SK-N-SH (cell line): ENCODE data around the gene PCBP3.

Experiments
- CTCF ChIP-seq: fragments of 200-600 bp; sonication (generic); IDR thresholded peaks from 2 replicates; pipeline ENCODE4 v1.6.1; 2017; ENCODE audit warnings: antibody characterized with exemption, mild to moderate bottlenecking, moderate library complexity
- GABPA ChIP-seq: IDR thresholded peaks from 2 replicates; pipeline ENCODE4 v1.4.0; 2012; ENCODE audit warnings: low read depth, mild to moderate bottlenecking

DNA sequence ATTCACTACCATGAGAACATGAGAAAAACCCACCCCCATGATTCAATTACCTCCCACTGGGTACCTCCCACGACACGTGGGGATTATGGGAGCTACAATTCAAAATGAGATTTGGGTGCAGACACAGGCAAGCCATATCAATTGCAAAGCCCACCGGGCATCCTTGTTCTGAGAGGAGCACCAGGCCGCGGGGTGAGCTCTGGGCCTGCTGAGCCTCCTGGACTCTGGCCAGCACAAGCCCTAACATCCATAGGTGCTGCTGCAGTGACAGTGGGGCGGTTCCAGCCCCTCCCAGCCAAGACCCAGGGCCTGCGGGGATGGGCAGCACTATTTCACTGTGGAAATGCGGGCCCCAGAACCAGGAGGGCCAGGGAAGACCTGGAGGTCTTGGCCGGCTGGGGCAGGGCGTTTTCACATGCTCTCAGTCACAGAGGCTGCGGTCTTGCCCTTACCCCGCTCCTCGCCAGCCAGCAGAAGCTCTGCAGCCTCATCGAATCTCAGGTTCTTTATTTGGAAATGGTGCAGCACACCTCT, 103.8 kb downstream of the PCBP3 start:
- TF ChIP-seq GABPA (no peak), CTCF (no peak)
